Adrenal gland (tissue), 12 donors: ENCODE data around the gene AGAP1. TPM values are rescaled to one million over a fixed set of nuclear protein-coding genes. Genes with fewer than 3 reads are reported as not detected.

Source experiments
- DNase-seq, 7 donors: peaks; one replicate each; pipeline ENCODE4 v3.0.0-alpha.2; 2019 to 2020
- H3K27ac ChIP-seq, 5 donors: fragments of 200-600 bp; sonication (generic) in 4 of 5; 1 replicate in 3 of 5; 2 replicates in 2 of 5; pipeline versions ENCODE4 v1.5.1 to v1.8.0; 2016 to 2020; ENCODE audit warnings: mild to moderate bottlenecking in 1 of 5
- H3K27me3 ChIP-seq: fragments of 200-600 bp; 2 replicates; pipeline ENCODE4 v1.8.0; 2021
- H3K36me3 ChIP-seq, 2 donors: fragments of 200-600 bp; replicated peaks in 1 of 2; 1 replicate in 1 of 2; 2 replicates in 1 of 2; pipeline versions ENCODE4 v1.5.1 to v1.8.0; 2018 to 2022
- H3K4me1 ChIP-seq, 2 donors: fragments of 200-600 bp; replicated peaks in 1 of 2; 1 replicate in 1 of 2; 2 replicates in 1 of 2; pipeline versions ENCODE4 v1.5.1 to v1.8.0; 2018 to 2021
- H3K4me3 ChIP-seq, 4 donors: fragments of 200-600 bp; sonication (generic) in 3 of 4; one replicate each; pipeline ENCODE4 v1.5.1; 2016 to 2018
- H3K9me3 ChIP-seq, 3 donors: fragments of 200-600 bp; sonication (generic) in 1 of 3; replicated peaks in 1 of 3; 1 replicate in 2 of 3; 2 replicates in 1 of 3; pipeline versions ENCODE4 v1.5.1 to v1.8.0; 2016 to 2021
- POLR2A ChIP-seq, 2 donors: fragments of 450-650 bp; IDR thresholded peaks; one replicate each; pipeline ENCODE4 v1.6.1; 2017; ENCODE audit warnings: antibody characterized with exemption in 2 of 2, mild to moderate bottlenecking in 2 of 2, moderate library complexity in 1 of 2
- WGBS, 4 donors: extraction: QIAGEN DNeasy Blood & Tissue Kit in 2 of 4; methylation state at CpG; one replicate each; pipeline versions ENCODE4 v1.1.5 to v1.1.7; 2013 to 2017; 5-methylcytosine and 5-hydroxymethylcytosine counted together
- intact Hi-C, 2 donors: fragments of 100-400 bp; cut with DNase I; formaldehyde crosslinking; loops; one replicate each; pipeline versions ENCODE4 v1.14.1 to v1.15.0; 2022 to 2023
- polyA plus RNA-seq, 3 donors: library from polyadenylated mRNA; stranded (reverse); fragments of 200-250 nt in 2 of 3; fragments of 350-450 nt in 1 of 3; fragmentation: Illumina TruSeq in 1 of 3; extraction: RNeasy Lipid Tissue Mini Kit (QIAGEN cat#74804) in 1 of 3; gene quantifications; one replicate each; pipeline ENCODE4 v1.2.3, GENCODE V29; 2013 to 2014
- total RNA-seq, 9 donors: library from RNA; depleted of rRNA in 4 of 9; stranded (reverse); fragments of >200 nt in 4 of 9; fragments of 120-200 nt in 1 of 9; fragmentation: NEBNext Ultra II Directional in 1 of 9; extraction: Animal tissue kit (Norgen Biotek cat#: 25700) in 1 of 9; gene quantifications; one replicate each; pipeline versions ENCODE4 v1.1.0 to v1.2.4, GENCODE V29; 2013 to 2023
- TF ChIP-seq, protein P1 (sequence below), 6 experiments: fragments of 450-650 bp in 4 of 6; fragments of 200-600 bp in 2 of 6; sonication (generic) in 1 of 6; IDR thresholded peaks; 1 replicate in 5 of 6; 2 replicates in 1 of 6; pipeline versions ENCODE4 v1.5.1 to v1.8.0; 2016 to 2021; ENCODE audit warnings: antibody characterized with exemption in 6 of 6, mild to moderate bottlenecking in 2 of 6, moderate library complexity in 1 of 6
- donor health status: healthy with polysubstance abuse.
- donor health status: Bipolar disorder and iron deficiency.
- donor health status: DM: yes; HTN: yes; CAD: no.
- donor health status: DM: no; HTN: no; CAD: no.
- donor health status: DM: no; HTN: no; CAD: no.
- donor health status: DM: yes; HTN: yes; CAD: no.

The AGAP1 gene
- total and polyA plus RNA-seq, 12 donors: 5.3 to 29.6 (median 17.7) TPM

DNA sequence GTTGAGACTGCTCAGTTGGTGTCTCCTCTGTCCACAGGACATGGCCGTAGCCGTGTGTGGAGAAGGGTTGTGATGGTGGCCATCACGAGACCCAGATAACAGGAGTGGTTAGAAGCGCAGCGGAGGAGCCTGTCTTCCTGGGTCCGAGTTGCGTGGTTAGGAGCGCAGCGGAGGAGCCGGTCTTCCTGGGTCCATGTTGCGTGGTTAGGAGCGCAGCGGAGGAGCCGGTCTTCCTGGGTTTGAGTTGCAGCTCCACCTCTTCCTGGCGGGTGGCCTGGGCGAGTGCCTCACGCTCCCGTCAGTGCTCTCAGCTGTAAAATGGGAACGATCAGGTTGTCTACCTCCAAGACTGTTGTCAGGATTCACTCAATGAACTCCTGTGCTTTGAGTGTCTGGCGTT is 498.2 kb downstream of the AGAP1 start:
- Histone ChIP-seq H3K4me1 (no peaks in the 10 kb centered on the region), H3K27me3 (no peaks in the 10 kb centered on the region), H3K9me3 (no peaks in the 10 kb centered on the region), H3K27ac (no peak overlapping the region), H3K36me3 (no peaks in the 10 kb centered on the region), H3K4me3 (no peak overlapping the region)
- intact Hi-C loops: no loop called here
- no peak for DNase-seq
- WGBS, 4 donors: 94 to 97% (median 95%) methylated on average over 19 to 20 of the region's 20 CpGs
- TF ChIP-seq, protein P1, sequence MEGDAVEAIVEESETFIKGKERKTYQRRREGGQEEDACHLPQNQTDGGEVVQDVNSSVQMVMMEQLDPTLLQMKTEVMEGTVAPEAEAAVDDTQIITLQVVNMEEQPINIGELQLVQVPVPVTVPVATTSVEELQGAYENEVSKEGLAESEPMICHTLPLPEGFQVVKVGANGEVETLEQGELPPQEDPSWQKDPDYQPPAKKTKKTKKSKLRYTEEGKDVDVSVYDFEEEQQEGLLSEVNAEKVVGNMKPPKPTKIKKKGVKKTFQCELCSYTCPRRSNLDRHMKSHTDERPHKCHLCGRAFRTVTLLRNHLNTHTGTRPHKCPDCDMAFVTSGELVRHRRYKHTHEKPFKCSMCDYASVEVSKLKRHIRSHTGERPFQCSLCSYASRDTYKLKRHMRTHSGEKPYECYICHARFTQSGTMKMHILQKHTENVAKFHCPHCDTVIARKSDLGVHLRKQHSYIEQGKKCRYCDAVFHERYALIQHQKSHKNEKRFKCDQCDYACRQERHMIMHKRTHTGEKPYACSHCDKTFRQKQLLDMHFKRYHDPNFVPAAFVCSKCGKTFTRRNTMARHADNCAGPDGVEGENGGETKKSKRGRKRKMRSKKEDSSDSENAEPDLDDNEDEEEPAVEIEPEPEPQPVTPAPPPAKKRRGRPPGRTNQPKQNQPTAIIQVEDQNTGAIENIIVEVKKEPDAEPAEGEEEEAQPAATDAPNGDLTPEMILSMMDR (IDR thresholded peaks at IDR 0.05): no peak

DNA sequence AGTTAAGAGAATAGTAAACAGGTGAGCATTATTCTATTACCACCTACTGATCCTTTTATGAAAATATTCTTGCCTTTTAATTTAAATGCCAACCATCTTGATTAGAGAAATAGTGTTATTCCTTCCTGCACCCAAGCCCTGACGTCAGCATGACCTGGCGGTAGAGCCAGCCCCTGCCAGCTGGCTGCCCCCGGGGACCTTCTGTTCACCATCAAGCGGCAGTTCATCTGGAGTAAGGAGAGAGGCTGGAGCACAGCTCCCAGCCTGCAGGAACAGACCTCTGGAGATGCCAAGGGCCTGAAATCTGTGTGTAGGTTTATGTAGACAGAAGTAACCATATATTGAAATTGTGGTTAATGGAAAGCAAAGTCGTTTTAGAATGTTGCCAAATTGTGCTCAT is 502.6 kb downstream of the AGAP1 start:
- no peak for TF ChIP-seq POLR2A (IDR thresholded peaks at IDR 0.05)
- TF ChIP-seq, protein P1 (IDR thresholded peaks at IDR 0.05): no peak
- no peak overlapping the region for H3K4me3 ChIP-seq
- H3K36me3 ChIP-seq: no peaks in the 10 kb centered on the region
- 83 to 93% (median 90%) methylated on average over 5 of the region's 5 CpGs for WGBS, 4 donors
- H3K4me1 ChIP-seq: no peaks in the 10 kb centered on the region
- H3K27ac ChIP-seq: no peak overlapping the region
- no peaks in the 10 kb centered on the region for H3K27me3 ChIP-seq
- no peaks in the 10 kb centered on the region for H3K9me3 ChIP-seq
- intact Hi-C loops: no loop called here
- DNase-seq: no peak

DNA sequence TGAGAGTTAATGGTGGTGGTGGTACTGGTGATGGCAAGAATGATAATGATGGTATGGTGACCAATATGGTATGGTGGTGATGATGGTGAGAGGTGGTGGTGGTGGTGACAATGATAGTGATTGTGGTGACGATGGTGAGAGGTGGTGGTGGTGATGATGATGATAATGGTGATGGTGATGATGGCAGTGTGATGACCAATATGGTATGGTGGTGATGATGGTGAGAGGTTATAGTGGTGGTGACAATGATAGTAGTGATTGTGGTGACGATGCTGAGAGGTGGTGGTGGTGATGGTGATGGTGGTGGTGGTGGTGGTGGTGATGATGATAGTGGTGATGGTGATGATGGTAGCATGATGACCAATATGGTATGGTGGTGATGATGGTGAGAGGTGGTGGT is 505.2 kb downstream of the AGAP1 start:
- Histone ChIP-seq H3K27ac (no peak overlapping the region), H3K4me3 (no peak overlapping the region), H3K4me1 (no peaks in the 10 kb centered on the region), H3K27me3 (no peaks in the 10 kb centered on the region), H3K9me3 (no peaks in the 10 kb centered on the region), H3K36me3 (no peaks in the 10 kb centered on the region)
- intact Hi-C loops: no loop called here
- TF ChIP-seq, protein P1 (IDR thresholded peaks at IDR 0.05): no peak
- TF ChIP-seq POLR2A (IDR thresholded peaks at IDR 0.05): no peak
- no peak for DNase-seq
- 91 to 97% (median 94%) methylated on average over 2 of the region's 2 CpGs for WGBS, 4 donors

DNA sequence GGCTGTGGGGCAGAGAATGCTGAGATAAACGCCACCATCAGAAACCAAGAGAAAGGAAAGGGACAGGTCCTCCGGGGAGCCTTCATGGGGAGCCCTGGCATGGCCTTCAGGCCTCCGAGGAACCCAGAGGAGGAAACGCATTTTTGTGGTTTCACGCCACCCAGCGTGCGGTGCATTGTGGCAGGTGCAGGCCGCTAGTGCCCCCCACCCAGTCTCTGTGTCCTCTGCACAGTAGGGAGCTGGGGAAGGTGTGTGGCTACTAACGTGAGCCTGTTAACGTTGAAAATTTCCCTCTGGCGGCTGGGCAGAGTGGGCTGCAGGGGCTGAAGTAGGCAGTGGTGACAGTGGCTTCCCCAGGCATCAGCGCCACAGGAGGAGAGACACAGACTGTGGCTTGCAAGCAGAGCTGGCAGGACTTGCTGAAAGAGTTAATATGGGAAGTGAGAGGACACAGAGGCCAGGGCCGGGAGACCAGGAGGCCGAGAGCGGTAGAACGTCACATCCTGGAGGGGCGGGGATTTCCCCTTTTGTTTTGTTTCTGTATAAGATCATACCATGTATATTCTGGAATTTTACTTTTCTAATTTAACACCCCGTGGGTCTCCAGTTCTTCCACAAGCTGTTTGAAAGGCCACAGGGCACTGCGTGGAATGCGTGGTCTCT is 507.5 kb downstream of the AGAP1 start:
- no peaks in the 10 kb centered on the region for H3K9me3 ChIP-seq
- H3K27ac ChIP-seq: no peak overlapping the region
- peak in 2 of 7 donors; percentile 7 to 58 for DNase-seq
- H3K36me3 ChIP-seq: no peaks in the 10 kb centered on the region
- intact Hi-C loops: no loop called here
- no peak for TF ChIP-seq POLR2A (IDR thresholded peaks at IDR 0.05)
- TF ChIP-seq, protein P1 (IDR thresholded peaks at IDR 0.05): no peak
- H3K4me3 ChIP-seq: no peak overlapping the region
- WGBS, 4 donors: 81 to 92% (median 89%) methylated on average over 16 to 20 of the region's 20 CpGs
- H3K4me1 ChIP-seq: no peaks in the 10 kb centered on the region
- no peaks in the 10 kb centered on the region for H3K27me3 ChIP-seq
